ENCODE results near the gene ENDOU.

Gene ENDOU

DNA sequence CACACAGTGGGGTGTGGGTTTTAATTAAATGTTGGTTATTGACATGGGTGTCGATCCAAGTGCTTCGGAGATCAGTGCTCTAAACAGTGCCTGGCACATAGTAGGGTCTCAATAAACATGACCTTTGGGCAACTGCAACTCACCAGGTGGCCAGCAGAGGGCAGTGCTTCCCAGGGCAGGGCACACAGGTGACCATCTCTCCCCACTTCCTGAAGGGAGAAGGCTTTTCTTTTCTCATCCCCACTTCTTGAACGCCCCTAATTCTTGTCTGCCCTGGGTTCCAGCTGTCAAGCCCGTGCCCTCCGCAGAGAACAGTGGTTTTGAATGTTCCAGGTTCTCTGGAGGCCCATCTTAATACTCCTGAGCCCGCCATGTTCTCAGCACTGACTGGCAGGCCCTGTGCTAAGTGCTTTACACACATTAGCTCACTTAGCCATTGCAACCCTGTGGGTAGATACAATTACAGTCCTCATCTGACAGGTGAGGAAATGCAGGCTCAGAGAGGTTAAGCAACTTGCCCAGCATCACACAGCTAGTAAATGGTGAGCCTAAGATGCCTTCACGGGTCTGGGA is 17.0 kb upstream of the ENDOU start:
- DNase-seq (ENCODE audit: low read depth) = no peak

DNA sequence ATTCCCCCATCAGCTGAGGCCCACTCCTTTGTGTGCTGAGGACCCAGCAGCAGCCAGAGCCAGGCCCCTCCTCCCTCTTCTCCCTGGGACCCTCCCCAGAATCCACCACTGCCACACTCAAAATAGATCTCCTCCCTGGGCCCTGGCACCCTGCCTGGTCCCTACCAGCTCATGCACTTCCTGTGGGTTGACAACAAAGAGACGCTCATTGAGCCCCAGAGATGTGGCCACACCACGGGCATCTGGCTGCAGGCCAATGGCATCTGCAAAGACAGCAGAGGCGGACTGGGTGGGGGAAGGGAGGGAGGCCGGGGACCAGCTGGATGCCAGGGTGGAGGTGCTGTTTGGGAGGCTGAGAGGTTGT is 16.0 kb upstream of the ENDOU start:
- DNase-seq (ENCODE audit: low read depth) = no peak

DNA sequence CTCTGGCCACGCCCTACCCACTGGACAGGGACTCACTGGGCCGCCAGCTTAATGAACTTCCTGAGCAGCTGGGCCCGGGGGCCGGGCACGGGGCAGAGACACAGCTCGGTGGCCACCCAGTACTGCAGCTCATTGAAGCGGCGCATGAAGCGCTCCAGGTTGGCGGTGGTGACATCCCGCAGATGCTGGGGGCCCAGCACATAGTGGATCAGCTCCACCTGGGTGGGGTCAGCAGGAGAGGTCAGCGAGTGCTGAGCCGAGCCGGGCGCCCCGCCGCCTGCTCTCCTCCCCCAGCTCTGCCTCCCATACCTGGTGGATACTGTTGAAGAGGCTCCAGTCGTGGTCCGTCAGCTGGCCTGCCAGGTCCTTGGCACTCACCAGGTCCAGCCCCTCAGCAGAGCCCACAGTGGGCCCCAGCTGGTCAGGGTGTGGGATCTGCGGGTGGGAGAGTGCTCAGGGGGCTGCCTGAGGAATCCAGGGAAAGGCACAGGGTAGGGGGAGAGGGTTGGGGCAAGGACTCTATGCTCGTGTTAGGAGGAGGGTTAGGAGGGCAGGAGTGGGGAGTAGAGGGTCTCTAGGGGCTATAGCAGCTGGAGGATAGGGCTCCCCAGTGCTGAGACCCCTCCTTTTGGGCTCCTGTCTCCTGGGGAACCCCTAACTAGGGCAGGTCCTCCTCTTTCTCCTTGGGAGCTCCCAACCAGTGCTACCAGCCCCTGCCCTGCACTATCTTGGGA is 15.5 kb upstream of the ENDOU start:
- DNase-seq (ENCODE audit: low read depth) = no peak

GRCh38 chr12:47739979-47740378 is 14.7 kb upstream of the ENDOU start:
- no peak for DNase-seq (ENCODE audit: low read depth)

DNA sequence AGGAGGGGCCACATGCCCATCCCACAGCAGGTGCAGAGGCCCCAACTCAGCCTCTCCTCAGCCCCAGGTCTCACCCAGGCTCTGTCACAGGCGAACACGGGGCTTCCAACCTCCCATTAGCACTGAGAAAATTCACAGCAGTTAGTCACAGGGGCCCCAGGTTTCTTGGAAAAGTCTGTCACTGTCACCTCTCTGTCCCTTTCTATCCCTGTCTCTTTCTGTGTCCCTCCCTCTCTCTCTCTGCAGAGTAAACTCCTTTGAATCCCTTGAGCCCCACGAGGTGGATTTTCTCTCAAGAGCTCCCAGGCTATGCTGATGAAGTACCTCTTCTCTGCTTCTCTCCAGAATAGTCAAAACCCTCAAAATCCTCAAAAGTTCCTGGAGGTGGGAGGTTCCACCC is 14.0 kb upstream of the ENDOU start:
- DNase-seq (ENCODE audit: low read depth) = no peak

DNA sequence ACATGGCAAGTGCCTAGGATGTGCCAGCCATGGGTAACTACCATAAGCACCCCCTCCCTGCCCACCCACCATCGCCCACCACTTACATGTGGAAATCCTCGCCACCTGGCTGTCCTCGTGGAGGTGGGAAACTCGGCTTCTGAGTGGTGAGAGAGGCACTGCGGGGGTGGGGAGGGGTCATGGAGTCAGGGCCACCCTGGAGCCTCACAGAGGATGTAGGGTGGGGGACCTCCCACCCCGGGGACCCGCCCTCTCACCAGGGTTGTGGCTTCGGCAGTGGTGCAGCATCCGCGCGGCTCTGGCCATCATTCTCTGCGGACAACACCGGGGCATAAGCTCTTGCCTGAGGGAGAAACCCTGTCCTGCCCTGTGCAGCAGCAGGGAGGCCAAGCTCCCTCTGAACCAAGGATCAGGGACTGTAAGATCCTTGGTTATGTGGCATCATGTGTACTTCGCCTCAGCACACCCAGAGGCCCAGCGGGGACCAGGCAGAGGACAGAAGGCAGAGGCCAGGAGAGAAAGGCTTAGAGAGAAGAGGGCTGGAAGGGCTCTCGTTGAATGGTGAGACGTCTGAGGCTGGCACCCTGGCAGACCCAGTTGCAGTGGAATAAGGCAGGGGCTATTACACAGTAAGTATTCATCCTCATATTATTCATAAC is 12.8 kb upstream of the ENDOU start:
- no peak for DNase-seq (ENCODE audit: low read depth)

- peak; percentile 91 for DNase-seq (ENCODE audit: low read depth)
These were observed 11.8 kb upstream of the ENDOU start for GRCh38 chr12:47736877-47737676.

DNA sequence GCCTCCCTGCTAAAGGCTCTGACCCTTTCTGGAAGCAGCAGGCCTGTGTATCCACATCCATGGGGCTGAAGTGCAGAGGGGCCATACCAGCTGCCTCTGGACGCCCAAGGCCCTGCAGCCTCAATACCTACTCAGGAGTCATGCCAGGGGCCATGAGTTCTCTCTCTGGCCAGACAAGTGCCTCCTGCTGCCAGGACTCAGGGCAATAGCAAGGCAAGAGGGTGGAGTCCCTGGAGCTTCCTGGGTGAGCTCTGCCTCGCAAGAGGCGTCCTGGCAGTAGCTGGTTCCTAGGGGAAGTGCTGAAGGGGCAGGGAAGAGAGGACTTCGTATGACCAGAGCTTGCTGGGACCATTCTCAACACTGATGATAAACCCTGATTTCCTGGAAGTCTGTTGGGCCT is 10.9 kb upstream of the ENDOU start:
- no peak for DNase-seq (ENCODE audit: low read depth)

DNA sequence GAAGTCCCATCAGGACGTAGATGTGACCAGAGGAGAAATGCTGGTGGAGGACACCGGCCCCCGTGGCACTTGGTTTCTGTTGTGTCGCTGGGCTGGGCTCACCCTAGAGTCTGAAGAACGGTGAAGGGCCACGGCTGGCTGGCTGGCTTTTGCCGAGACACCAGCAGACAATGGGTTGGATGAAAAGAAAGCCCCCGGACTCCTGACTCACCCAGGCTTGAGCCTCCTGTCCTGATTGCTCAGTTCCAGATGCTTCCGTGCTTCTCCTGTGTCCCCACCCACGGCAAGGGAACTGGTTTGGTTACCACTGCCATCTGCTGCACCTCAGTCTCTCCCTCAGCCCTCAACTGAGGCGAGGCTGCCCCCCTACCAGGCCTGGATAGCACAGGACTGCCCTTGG is 10.4 kb upstream of the ENDOU start:
- no peak for DNase-seq (ENCODE audit: low read depth)

DNA sequence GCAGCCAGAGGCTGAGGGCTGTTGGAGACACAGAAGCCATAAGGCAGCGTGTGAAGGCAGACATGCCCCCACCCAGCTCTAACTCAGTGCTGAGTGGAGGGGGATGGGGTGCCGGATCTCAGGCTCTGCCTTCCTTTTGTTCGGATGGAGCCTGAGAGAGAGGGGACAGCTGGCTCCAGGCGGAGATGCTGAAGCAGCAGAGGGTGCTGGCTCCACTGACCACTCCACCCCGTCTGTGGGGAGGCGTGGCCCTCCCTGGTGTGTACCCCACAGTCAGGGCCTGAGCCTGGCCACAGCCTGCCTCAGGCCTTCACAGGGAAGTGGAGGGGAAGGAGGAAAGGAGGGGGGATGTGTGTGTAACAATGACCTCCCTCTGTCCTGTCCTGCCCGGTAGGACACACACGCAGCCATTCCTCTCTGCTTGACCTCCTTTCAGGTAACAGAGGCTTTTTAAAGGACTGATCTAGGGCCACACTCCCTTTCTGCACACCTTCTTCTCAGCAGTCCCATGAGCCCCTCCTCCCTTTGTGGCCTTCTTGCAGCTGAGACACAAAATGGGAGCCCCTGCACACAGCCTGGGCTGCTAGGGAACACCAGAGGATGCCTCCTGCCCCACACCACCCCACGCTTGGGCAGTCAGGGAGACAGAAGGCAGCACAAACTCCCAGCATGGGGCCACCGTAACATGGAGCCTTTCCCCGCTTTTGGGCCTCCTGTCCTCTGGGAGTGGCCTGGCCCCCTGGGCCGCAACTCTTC is 9.6 kb upstream of the ENDOU start:
- DNase-seq (ENCODE audit: low read depth) = no peak

DNA sequence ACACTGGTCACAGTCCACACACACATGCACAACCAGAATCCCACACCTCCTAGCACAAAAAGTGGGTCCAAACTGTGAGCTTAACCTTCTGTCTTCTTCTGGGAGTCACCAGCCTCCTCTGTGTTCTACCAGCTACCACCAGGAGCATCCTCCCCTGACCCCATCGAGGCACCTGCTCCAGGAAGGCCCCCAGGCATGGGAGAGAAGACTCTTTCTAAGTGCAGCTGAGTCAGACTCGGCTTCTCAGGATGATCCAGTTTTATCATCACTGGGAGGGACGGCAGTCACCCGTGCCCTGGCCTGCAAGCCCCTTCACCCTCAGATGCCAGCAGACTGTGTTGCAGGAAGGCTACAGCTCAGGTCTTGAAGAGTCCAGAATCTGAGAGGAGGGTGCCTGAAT is 7.9 kb upstream of the ENDOU start:
- no peak for DNase-seq (ENCODE audit: low read depth)

GRCh38 chr12:47732504-47732903 is 7.2 kb upstream of the ENDOU start:
- no peak for DNase-seq (ENCODE audit: low read depth)

DNA sequence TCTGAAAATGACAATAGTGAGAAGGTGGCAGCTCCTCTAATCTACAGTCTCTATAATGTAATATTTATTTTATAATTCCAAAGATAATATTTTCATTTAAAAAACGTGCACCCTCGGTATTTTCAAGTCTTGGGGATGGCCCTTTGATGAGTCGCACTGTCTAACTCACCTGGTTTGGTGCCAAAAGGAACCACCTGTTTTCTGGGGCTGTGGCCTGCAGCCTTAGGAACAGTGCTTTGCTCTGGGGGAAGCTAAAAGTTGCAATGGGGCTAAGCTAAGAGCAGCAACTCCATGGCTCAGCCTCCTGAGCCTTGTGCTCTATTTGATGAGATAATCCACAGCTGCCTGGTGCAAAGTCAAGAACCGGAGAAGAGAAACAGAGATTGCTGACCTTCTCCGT is 6.4 kb upstream of the ENDOU start:
- DNase-seq (ENCODE audit: low read depth) = no peak

- no peak for DNase-seq (ENCODE audit: low read depth)
These were observed 5.1 kb upstream of the ENDOU start for GRCh38 chr12:47730341-47730744.

DNA sequence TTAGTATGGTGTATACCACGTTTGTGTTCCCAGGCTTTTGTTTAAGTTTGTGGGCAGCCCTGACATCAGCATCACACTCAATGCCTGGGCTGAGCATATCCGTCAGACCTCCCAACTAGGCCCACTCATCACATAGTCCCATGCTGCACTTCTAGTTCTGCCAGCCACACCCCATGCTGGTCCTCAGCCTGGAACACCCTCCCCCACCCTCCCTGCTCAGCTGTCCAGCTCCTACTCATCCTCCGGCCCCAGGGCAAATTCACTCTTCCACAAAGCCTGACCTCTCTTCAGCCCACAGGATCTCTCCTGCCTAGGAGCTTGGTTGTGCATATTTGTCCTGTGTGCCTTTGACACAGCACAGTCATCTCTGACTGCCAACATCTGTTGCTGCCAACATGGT is 3.9 kb upstream of the ENDOU start:
- DNase-seq (ENCODE audit: low read depth) = peak; percentile 17

DNA sequence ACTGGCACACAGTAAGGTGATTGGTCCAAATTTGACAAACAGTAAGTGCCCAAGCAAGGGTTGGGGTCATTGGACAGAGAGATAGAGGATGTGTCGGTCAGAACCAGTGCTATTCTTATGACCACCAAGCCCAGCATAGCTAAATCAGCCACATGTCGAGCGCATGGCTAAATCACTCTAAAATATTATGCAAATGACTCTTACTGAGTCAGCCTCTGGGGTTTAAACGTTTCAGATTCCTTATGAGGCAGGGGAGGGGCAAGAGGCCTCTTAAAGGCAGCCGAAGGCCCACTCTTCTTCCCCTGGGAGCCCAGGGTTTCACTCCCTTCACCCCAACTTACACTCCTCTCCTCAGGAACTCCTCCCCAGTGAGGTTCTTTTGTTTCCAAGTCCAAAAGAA is 603 bp upstream of the ENDOU start:
- peak; percentile 56 for DNase-seq (ENCODE audit: low read depth)

DNA sequence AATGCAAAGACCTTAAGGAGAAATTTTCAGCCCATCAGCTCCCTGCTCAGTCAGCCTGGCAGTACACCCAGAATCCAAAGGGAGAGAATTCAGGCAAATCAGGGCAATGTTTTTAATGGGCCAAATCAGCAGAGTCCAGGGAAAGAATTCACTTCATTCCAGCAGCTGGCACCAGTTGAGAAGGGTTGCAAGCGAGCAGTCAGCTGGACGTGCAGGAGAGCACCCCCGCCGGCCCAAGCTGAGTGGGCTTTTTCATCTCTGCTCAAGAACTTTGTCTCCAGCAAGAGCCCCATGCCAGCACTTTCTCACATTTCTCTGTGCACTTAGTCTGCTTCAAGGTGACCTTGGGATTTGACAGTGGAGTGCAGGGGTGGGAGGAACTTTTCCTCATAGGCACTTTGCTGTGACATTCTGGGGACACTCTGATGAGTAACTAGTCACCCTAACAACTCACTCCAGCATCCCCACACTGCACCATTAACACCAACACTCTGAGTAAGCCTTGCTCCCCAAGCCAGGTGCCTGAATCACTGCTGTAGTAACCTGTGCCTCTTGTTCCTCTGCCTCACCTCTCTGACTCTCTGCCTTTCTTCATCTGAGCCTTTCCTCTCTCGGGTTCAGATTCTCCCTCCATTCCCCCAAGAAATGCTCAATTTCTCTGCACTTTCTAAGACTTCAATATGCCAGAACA is 2.2 kb downstream of the ENDOU start:
- DNase-seq (ENCODE audit: low read depth) = no peak

DNA sequence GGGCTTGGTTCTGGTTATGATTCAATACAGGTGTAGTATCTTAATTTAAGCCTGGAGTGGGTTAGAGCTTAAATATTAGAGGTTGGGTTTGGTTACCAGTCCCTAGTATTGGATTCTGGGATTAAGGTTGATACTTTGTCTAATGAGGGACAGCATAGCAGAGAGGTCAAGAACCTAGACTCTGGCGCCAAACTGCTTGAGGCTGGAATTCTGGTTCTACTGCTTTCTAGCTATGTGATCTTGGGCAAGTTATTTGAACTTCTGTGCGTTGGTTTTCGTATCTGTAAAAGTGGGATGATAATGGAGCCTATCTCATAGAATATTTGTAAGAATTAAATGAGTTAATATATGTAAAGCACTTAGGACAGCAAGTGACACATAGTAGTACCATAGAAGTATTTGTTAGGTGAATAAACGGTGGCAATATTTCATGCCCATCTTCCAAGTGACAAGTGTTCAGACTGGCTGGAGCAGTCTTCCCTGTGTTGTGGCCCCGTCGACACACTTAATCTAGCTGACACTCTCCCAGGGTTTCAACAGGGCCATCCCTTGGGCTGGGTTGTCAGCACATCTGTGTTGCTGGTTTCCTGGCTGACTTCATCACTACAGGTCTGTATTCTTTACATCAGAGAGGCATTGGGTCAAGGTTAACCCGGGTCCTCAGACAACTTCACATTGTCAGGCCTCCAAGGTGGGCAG is 3.0 kb downstream of the ENDOU start:
- no peak for DNase-seq (ENCODE audit: low read depth)

DNA sequence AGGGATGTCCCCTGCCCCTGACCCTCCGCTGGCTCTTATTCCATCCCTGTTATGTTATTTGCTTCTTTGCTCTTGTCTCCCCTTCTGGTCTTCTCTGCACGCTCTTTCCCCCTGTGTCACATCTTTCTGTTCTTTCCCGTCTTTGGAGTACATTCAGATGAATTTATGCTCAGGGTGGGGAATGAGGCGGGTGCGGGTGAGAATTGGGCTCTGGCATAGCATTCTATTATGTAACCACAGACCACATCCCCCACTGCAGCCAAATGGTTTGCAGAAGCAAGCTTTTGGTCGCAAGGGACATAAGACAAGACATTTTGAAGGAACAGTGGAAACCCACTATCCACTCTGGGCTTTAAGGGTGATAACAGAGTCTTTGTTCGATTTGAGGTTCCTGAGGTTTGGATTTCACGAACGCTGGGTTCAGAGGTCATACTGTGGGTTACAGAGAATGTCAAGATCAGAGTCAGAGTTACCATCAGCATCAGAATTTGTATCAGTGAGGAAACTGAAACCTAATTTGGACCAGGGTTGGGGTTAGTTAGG is 3.8 kb downstream of the ENDOU start:
- DNase-seq (ENCODE audit: low read depth) = no peak

GRCh38 chr12:47718531-47718930 is 6.8 kb downstream of the ENDOU start:
- DNase-seq (ENCODE audit: low read depth) = no peak
